HCT116 (cell line): ENCODE measurements around the gene CLASP1. TPM values are rescaled to one million over a fixed set of nuclear protein-coding genes. Genes with fewer than 3 reads are reported as not detected.

Experiments
- ATAC-seq: fragments of 200-7000 bp; cut with Tn5 transposase; 2 replicates; pipeline ENCODE4 v1.9.1; 2020; ENCODE audit warnings: mild to moderate bottlenecking, moderate library complexity
- BruUV-seq: library from RNA; stranded (reverse); fragments of 400-500 nt; replicated peaks from 2 replicates; lab custom pipeline; 2021; lab: Mats Ljungman, UMichigan
- CTCF ChIA-PET: fragments of 300-600 bp; sonication (Branson Sonifier 250); formaldehyde crosslinking; loops from one replicate; lab custom pipeline; 2021; ENCODE audit warnings: antibody characterized with exemption; lab: Charles Lee
- POLR2A ChIA-PET: fragments of 300-600, 350-600 bp; sonication (Branson Sonifier 250); formaldehyde crosslinking; loops from one replicate; lab custom pipeline; 2021; ENCODE audit warnings: antibody characterized with exemption; lab: Charles Lee
- RAD21 ChIA-PET, 2 experiments: fragments of 300-600 bp; sonication (Branson Sonifier 250); formaldehyde crosslinking; loops; one replicate each; lab custom pipeline; 2023; ENCODE audit warnings: low total read pairs in 2 of 2; ENCODE audit not compliant: uncharacterized antibody in 2 of 2, unreplicated experiment in 2 of 2, low non-redundant PET in 1 of 2; lab: Charles Lee
- DNase-seq: peaks from one replicate; pipeline ENCODE4 v3.0.0-alpha.2; 2010; ENCODE audit warnings: low read depth, low spot score
- H2AFZ ChIP-seq: fragments of 200-600 bp; shearing (Covaris generic), sonication (generic); 2 replicates; pipeline ENCODE4 v1.6.1; 2017; ENCODE audit warnings: low read depth, mixed run types, mixed read lengths, antibody characterized with exemption, low read length; ENCODE audit not compliant: poor library complexity, severe bottlenecking
- H3K27ac ChIP-seq: 2 replicates; pipeline ENCODE4 v1.5.1; 2012; ENCODE audit warnings: low read depth, low read length
- H3K27me3 ChIP-seq: fragments of 200-600 bp; sonication (generic); 2 replicates; pipeline ENCODE4 v1.6.1; 2016; ENCODE audit warnings: mixed run types, low read length, mixed read lengths; ENCODE audit not compliant: insufficient read depth
- H3K36me3 ChIP-seq, 2 experiments: fragments of 200-500 bp in 1 of 2; fragments of 200-600 bp in 1 of 2; sonication (Bioruptor generic) in 1 of 2; sonication (generic) in 1 of 2; 2 replicates each; pipeline versions ENCODE4 v1.5.1 to v1.6.1; 2014 to 2016; ENCODE audit warnings: low read length in 2 of 2, inconsistent platforms in 1 of 2, mixed read lengths in 1 of 2, mixed run types in 1 of 2; ENCODE audit not compliant: insufficient read depth in 2 of 2, control insufficient read depth in 1 of 2
- H3K4me1 ChIP-seq, 2 experiments: fragments of 200-600 bp in 1 of 2; sonication (generic) in 1 of 2; 2 replicates each; pipeline versions ENCODE4 v1.5.1 to v1.6.1; 2012 to 2017; ENCODE audit warnings: low read length in 2 of 2, inconsistent platforms in 1 of 2, mild to moderate bottlenecking in 1 of 2, mixed read lengths in 1 of 2, mixed run types in 1 of 2, moderate library complexity in 1 of 2; ENCODE audit not compliant: insufficient read depth in 2 of 2, control insufficient read depth in 1 of 2
- H3K4me2 ChIP-seq: fragments of 200-600 bp; sonication (generic); 2 replicates; pipeline ENCODE4 v1.6.1; 2017; ENCODE audit warnings: mixed run types, low read length, mixed read lengths
- H3K4me3 ChIP-seq, 2 experiments: fragments of 200-600 bp in 1 of 2; sonication (generic) in 1 of 2; replicated peaks in 1 of 2; 2 replicates each; pipeline ENCODE4 v1.5.1; 2011 to 2016; ENCODE audit warnings: low read length in 2 of 2, control low read depth in 1 of 2, low read depth in 1 of 2, mild to moderate bottlenecking in 1 of 2, mixed read lengths in 1 of 2, mixed run types in 1 of 2
- H3K79me2 ChIP-seq: fragments of 200-600 bp; sonication (generic); 2 replicates; pipeline ENCODE4 v1.6.1; 2017; ENCODE audit warnings: mild to moderate bottlenecking, mixed run types, low read length, moderate library complexity, mixed read lengths; ENCODE audit not compliant: insufficient read depth
- H3K9ac ChIP-seq: fragments of 200-600 bp; sonication (generic); 2 replicates; pipeline ENCODE4 v1.6.1; 2016; ENCODE audit warnings: low read length, mixed read lengths
- H3K9me2 ChIP-seq: fragments of 200-600 bp; sonication (generic), shearing (Covaris generic); 2 replicates; pipeline ENCODE4 v1.6.1; 2017; ENCODE audit warnings: mixed run types, mild to moderate bottlenecking, moderate library complexity; ENCODE audit not compliant: insufficient read depth
- H3K9me3 ChIP-seq, 2 experiments: fragments of 200-500 bp in 1 of 2; fragments of 200-600 bp in 1 of 2; sonication (Bioruptor generic) in 1 of 2; sonication (generic) in 1 of 2; 2 replicates each; pipeline ENCODE4 v1.6.1; 2014 to 2017; ENCODE audit warnings: low read length in 2 of 2, mixed read lengths in 2 of 2, inconsistent platforms in 1 of 2, low read depth in 1 of 2, mild to moderate bottlenecking in 1 of 2, mixed run types in 1 of 2, moderate library complexity in 1 of 2; ENCODE audit not compliant: control insufficient read depth in 1 of 2, insufficient read depth in 1 of 2
- H4K20me1 ChIP-seq: fragments of 200-600 bp; sonication (generic), shearing (Covaris generic); 2 replicates; pipeline ENCODE4 v1.6.1; 2017; ENCODE audit warnings: mixed run types, mild to moderate bottlenecking, moderate library complexity; ENCODE audit not compliant: insufficient read depth
- ATF3 ChIP-seq: IDR thresholded peaks from 2 replicates; pipeline ENCODE4 v1.6.1; 2012
- CEBPB ChIP-seq: IDR thresholded peaks from 2 replicates; pipeline ENCODE4 v1.6.1; 2012; ENCODE audit warnings: low read depth
- EGR1 ChIP-seq: IDR thresholded peaks from 2 replicates; pipeline ENCODE4 v1.6.1; 2012; ENCODE audit warnings: low read depth
- EZH2 ChIP-seq: fragments of 200-600 bp; sonication (generic); IDR thresholded peaks from 2 replicates; pipeline ENCODE4 v1.6.1; 2017; ENCODE audit warnings: antibody characterized with exemption, mixed run types
- EZH2phosphoT487 ChIP-seq: fragments of 200-600 bp; IDR thresholded peaks from 2 replicates; pipeline ENCODE4 v1.6.1; 2018; ENCODE audit warnings: antibody characterized with exemption, borderline replicate concordance
- FOSL1 ChIP-seq: IDR thresholded peaks from 2 replicates; pipeline ENCODE4 v1.6.1; 2012; ENCODE audit warnings: low read depth
- JUND ChIP-seq: IDR thresholded peaks from 2 replicates; pipeline ENCODE4 v1.6.1; 2012
- SIN3A ChIP-seq: IDR thresholded peaks from 2 replicates; pipeline ENCODE4 v1.6.1; 2012; ENCODE audit warnings: low read depth
- SP1 ChIP-seq: IDR thresholded peaks from 2 replicates; pipeline ENCODE4 v1.6.1; 2012; ENCODE audit warnings: low read depth
- YY1 ChIP-seq: IDR thresholded peaks from 2 replicates; pipeline ENCODE4 v1.6.1; 2011; ENCODE audit warnings: low read length, low read depth, moderate library complexity, mild to moderate bottlenecking; ENCODE audit not compliant: insufficient replicate concordance; ENCODE audit errors: extremely low read depth
- ZFX ChIP-seq: fragments of 450-650 bp; IDR thresholded peaks from 2 replicates; pipeline ENCODE4 v1.6.1; 2017
- ZNF274 ChIP-seq: fragments of 200-500 bp; sonication (Bioruptor generic); IDR thresholded peaks from 2 replicates; pipeline ENCODE4 v1.6.1; 2014; ENCODE audit warnings: mild to moderate bottlenecking, low read depth, low read length, inconsistent platforms
- intact Hi-C: fragments of 100-400 bp; cut with micrococcal nuclease; formaldehyde crosslinking; loops from 2 replicates; pipeline ENCODE4 v1.10.0; 2022
- total RNA-seq: library from RNA; stranded (reverse); gene quantifications from one replicate; pipeline ENCODE4 v1.2.1, GENCODE V29; 2021; ENCODE audit not compliant: unreplicated experiment
- TF ChIP-seq, protein P1 (sequence below): IDR thresholded peaks from 2 replicates; pipeline ENCODE4 v1.6.1; 2011; ENCODE audit warnings: mild to moderate bottlenecking, low read length, moderate library complexity; ENCODE audit not compliant: insufficient replicate concordance; ENCODE audit errors: extremely low read depth
- TF ChIP-seq, protein P2 (sequence below), 3 experiments: fragments of 200-600 bp in 1 of 3; sonication (generic) in 1 of 3; IDR thresholded peaks in 2 of 3; conservative IDR thresholded peaks in 1 of 3; 2 replicates each; pipeline ENCODE4 v1.5.1; 2012 to 2017; ENCODE audit warnings: low read depth in 2 of 3, low read length in 2 of 3, antibody characterized with exemption in 1 of 3, borderline replicate concordance in 1 of 3, control low read depth in 1 of 3, mild to moderate bottlenecking in 1 of 3, mixed read lengths in 1 of 3, mixed run types in 1 of 3, moderate library complexity in 1 of 3; ENCODE audit not compliant: insufficient read depth in 1 of 3

The CLASP1 gene
- total RNA-seq, 1 experiment from 2014 or later = 41.9 TPM

GRCh38 chr2:121431214-121431613, 218.0 kb downstream of the CLASP1 start:
- DNase-seq (no peak), ATAC-seq (no peak)
- CTCF ChIA-PET = interaction anchor here (1.2 kb wide), 1 partner anchor 303 kb away, joined by 4 read pairs; no protein-coding TSS in a partner anchor
- Histone ChIP-seq H3K27me3 (no peaks in the 10 kb centered on the region), H3K4me3 (no peak overlapping the region), H3K79me2 (no peaks in the 10 kb centered on the region), H4K20me1 (no peaks in the 10 kb centered on the region), H3K9me2 (no peaks in the 10 kb centered on the region), H3K9ac (no peak overlapping the region), H3K4me2 (no peak overlapping the region), H3K9me3 (no peaks in the 10 kb centered on the region), H3K36me3 (0 out of 4 replicates have a peak, but pooled peaks cover 0 to 2% of the 10 kb centered on the region in 2 experiments), H2AFZ (no peak overlapping the region), H3K4me1 (peaks cover 5 to 7% of the 10 kb centered on the region in 2 experiments; a peak in 3 of 4 replicates), H3K27ac (no peak overlapping the region)
- TF ChIP-seq, protein P1, sequence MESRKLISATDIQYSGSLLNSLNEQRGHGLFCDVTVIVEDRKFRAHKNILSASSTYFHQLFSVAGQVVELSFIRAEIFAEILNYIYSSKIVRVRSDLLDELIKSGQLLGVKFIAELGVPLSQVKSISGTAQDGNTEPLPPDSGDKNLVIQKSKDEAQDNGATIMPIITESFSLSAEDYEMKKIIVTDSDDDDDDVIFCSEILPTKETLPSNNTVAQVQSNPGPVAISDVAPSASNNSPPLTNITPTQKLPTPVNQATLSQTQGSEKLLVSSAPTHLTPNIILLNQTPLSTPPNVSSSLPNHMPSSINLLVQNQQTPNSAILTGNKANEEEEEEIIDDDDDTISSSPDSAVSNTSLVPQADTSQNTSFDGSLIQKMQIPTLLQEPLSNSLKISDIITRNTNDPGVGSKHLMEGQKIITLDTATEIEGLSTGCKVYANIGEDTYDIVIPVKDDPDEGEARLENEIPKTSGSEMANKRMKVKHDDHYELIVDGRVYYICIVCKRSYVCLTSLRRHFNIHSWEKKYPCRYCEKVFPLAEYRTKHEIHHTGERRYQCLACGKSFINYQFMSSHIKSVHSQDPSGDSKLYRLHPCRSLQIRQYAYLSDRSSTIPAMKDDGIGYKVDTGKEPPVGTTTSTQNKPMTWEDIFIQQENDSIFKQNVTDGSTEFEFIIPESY = no peak
- TF ChIP-seq EZH2phosphoT487 (no peak), EGR1 (no peak), ATF3 (no peak), ZNF274 (no peak), YY1 (no peak), JUND (no peak), SIN3A (no peak), CEBPB (no peak), EZH2 (no peak), SP1 (no peak), FOSL1 (no peak), ZFX (no peak)
- TF ChIP-seq, protein P2, sequence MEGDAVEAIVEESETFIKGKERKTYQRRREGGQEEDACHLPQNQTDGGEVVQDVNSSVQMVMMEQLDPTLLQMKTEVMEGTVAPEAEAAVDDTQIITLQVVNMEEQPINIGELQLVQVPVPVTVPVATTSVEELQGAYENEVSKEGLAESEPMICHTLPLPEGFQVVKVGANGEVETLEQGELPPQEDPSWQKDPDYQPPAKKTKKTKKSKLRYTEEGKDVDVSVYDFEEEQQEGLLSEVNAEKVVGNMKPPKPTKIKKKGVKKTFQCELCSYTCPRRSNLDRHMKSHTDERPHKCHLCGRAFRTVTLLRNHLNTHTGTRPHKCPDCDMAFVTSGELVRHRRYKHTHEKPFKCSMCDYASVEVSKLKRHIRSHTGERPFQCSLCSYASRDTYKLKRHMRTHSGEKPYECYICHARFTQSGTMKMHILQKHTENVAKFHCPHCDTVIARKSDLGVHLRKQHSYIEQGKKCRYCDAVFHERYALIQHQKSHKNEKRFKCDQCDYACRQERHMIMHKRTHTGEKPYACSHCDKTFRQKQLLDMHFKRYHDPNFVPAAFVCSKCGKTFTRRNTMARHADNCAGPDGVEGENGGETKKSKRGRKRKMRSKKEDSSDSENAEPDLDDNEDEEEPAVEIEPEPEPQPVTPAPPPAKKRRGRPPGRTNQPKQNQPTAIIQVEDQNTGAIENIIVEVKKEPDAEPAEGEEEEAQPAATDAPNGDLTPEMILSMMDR (IDR thresholded peaks at IDR 0.05 in 2 of 3, conservative IDR thresholded peaks at IDR 0.05 in 1 of 3; ENCODE audit: borderline replicate concordance in 1 of 3, insufficient read depth in 1 of 3, low read depth in 2 of 3, low read length in 2 of 3) = no peak
- POLR2A ChIA-PET = no interaction called here
- RAD21 ChIA-PET = no interaction called here
- BruUV-seq = no TSS peak
- intact Hi-C loops = no loop called here
